NB4 (cell line): ENCODE data around the gene CITED1.

Source experiments
- DNase-seq: peaks from one replicate; pipeline ENCODE4 v3.0.0; 2010; ENCODE audit warnings: low read depth
- H3K4me3 ChIP-seq: one replicate; pipeline ENCODE4 v1.5.1; 2011; ENCODE audit warnings: mild to moderate bottlenecking, low read depth, low read length, moderate library complexity
- MYC ChIP-seq: IDR thresholded peaks from 2 replicates; pipeline ENCODE4 v1.6.1; 2011; ENCODE audit warnings: low read depth, low read length
- POLR2A ChIP-seq: IDR thresholded peaks from 2 replicates; pipeline ENCODE4 v1.6.1; 2011; ENCODE audit warnings: mild to moderate bottlenecking; ENCODE audit not compliant: insufficient read length; ENCODE audit errors: extremely low read depth
- TF ChIP-seq, protein P1 (sequence below): IDR thresholded peaks from 2 replicates; pipeline ENCODE4 v1.6.1; 2011; ENCODE audit warnings: low read depth, low read length
- TF ChIP-seq, protein P2 (sequence below): IDR thresholded peaks from one replicate; pipeline ENCODE4 v1.5.1; 2012; ENCODE audit warnings: low read depth, low read length

The CITED1 gene

DNA sequence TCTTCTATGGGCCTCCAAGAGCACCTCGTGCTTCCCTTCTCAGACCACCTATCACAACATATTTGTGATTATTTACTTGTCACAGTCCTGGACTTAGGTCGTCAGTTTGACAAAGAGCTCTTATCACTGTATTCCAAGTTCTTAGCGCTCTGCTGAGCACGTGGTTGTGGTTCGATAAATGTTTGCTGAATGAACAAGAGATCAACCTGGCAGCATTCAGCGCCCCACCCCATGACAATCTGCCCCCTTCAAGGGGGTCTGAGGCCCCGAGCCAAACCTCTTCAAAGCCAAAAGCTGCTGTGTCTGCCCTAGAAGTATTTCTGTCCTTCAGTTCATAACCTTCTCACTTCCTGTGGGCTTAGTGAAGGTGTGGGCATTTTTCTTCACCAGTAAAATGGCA is 43.6 kb downstream of the CITED1 start:
- DNase-seq, result no peak
- TF ChIP-seq, protein P1, sequence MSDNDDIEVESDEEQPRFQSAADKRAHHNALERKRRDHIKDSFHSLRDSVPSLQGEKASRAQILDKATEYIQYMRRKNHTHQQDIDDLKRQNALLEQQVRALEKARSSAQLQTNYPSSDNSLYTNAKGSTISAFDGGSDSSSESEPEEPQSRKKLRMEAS, result no peak
- no peak overlapping the region for H3K4me3 ChIP-seq

DNA sequence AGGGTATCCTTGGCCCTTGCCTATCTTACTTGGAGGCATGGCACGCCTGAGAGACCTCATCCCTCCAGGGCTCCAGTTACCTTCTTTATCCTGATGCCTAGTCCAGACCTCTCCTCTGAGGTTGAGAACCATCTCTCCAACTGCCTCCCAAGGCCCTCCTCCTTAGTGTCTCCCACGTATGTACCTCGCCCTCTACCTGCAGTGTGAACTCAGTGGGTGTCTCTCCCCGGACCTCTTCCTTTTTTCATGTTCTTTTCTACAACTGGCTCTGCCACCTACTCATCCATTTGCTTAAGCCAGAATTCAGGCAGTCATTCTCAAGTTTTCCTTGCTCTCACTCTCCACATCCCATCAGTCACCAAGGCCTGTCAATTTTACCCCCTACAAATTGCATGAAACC is 45.3 kb downstream of the CITED1 start:
- DNase-seq, result no peak
- TF ChIP-seq, protein P2, sequence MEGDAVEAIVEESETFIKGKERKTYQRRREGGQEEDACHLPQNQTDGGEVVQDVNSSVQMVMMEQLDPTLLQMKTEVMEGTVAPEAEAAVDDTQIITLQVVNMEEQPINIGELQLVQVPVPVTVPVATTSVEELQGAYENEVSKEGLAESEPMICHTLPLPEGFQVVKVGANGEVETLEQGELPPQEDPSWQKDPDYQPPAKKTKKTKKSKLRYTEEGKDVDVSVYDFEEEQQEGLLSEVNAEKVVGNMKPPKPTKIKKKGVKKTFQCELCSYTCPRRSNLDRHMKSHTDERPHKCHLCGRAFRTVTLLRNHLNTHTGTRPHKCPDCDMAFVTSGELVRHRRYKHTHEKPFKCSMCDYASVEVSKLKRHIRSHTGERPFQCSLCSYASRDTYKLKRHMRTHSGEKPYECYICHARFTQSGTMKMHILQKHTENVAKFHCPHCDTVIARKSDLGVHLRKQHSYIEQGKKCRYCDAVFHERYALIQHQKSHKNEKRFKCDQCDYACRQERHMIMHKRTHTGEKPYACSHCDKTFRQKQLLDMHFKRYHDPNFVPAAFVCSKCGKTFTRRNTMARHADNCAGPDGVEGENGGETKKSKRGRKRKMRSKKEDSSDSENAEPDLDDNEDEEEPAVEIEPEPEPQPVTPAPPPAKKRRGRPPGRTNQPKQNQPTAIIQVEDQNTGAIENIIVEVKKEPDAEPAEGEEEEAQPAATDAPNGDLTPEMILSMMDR, result no peak
- no peak for TF ChIP-seq POLR2A
- TF ChIP-seq MYC, result no peak
- TF ChIP-seq, protein P1, result no peak
- H3K4me3 ChIP-seq, result no peak overlapping the region

DNA sequence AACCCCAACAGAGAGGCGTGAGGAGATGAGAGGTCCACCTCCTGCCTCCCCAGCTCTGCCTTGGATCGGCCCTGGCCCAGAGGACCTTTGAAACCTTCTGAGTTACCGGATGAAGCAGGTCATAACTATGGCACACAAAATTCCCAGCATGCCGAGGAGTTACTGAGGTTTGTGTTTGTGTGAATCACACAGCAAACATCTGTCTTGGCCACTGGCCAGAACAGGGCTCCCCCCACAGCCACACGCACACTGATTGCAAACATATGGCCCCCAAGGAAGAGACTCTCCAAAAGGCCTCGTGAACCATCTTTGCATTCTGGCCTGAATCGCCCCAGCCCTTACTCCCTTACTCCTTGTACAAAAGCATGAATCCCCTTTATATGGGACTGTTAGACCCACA is 47.5 kb downstream of the CITED1 start:
- H3K4me3 ChIP-seq, result no peak overlapping the region
- no peak for DNase-seq
- TF ChIP-seq, protein P1, result no peak
- TF ChIP-seq, protein P2, result no peak
- no peak for TF ChIP-seq MYC
- TF ChIP-seq POLR2A, result no peak

DNA sequence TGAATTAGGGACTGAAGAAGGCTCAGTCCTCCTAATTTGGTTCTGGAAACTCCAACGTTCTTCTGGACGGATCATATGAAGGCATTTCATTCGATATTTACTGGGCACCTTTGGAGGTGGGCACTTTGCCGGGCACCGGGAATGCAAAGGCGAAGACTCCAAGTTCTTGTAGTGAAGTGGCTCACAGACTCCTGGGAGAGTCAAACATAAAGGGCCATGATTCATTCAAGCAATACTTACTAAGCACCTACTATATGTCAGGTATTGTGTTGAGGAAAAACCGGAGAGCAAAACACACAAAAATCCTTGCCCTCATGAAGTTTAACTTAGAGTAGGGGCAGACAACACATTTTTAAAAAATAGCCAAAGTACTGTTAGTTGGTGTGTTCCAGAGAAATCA is 49.9 kb downstream of the CITED1 start:
- no peak overlapping the region for H3K4me3 ChIP-seq
- TF ChIP-seq, protein P2, result no peak
- TF ChIP-seq POLR2A (no peak), MYC (no peak)
- TF ChIP-seq, protein P1, result no peak
- no peak for DNase-seq

DNA sequence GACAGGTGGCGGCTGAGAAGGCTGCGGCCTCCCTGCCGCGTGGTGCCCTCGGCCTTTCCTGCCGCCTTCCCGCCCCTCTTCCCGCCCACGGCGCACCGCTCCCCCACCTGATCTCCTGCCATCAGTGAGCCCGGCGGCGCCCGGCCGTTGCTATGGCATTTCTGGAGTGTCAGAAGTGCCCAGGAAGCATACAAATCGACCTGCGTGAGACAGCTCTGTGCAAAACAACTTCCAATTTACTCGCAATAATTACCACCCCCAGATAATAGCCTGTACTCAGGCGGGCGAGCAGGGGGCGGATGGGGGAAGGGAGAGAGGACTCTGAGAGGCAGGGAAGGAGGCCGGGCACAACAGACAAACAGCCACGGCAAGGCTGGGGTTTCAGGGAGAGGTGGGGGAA is 50.3 kb downstream of the CITED1 start:
- TF ChIP-seq, protein P1, result no peak
- TF ChIP-seq, protein P2, result no peak
- no peak for TF ChIP-seq MYC
- DNase-seq, result no peak
- H3K4me3 ChIP-seq, result no peak overlapping the region

DNA sequence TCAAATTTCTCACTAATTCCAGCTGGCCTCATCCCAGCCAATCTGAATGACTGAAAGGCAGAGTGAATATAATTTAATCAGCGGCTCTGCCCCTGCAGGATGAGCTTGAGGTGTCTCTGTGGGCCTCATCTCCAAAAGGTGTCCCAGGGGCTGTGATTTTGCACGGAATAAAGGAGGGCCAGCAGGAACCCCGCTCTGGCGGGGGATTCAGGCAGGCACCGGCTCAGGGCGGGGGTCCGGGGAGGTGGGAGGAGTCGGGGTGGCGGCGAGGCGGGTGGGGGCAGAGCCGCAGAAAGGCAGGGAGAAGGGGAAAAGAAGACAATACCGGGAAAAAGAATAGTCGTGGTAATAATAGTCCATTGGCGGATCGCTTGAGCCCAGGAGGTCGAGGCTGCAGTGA is 50.9 kb downstream of the CITED1 start:
- no peak for DNase-seq
- TF ChIP-seq, protein P2, result no peak
- TF ChIP-seq, protein P1, result no peak
- H3K4me3 ChIP-seq, result no peak overlapping the region
